GM18517 (cell line): ENCODE data around the gene PDE10A.

Source experiments
- ATAC-seq: cut with Tn5 transposase; IDR thresholded peaks from one replicate; pipeline ENCODE4 v1.9.1; 2021; ENCODE audit warnings: mild to moderate bottlenecking, moderate library complexity; ENCODE audit not compliant: unreplicated experiment

PDE10A gene

GRCh38 chr6:165662749-165663376 is at the start of gene PDE10A:
Gene PDE10A, minus strand, starts transcription at chr6:165663241. Its CDS starts 430 bp downstream, at chr6:165662811.
- no peak for ATAC-seq

GRCh38 chr6:165708985-165709576 is 46.0 kb upstream of the PDE10A start:
- ATAC-seq: no peak

DNA sequence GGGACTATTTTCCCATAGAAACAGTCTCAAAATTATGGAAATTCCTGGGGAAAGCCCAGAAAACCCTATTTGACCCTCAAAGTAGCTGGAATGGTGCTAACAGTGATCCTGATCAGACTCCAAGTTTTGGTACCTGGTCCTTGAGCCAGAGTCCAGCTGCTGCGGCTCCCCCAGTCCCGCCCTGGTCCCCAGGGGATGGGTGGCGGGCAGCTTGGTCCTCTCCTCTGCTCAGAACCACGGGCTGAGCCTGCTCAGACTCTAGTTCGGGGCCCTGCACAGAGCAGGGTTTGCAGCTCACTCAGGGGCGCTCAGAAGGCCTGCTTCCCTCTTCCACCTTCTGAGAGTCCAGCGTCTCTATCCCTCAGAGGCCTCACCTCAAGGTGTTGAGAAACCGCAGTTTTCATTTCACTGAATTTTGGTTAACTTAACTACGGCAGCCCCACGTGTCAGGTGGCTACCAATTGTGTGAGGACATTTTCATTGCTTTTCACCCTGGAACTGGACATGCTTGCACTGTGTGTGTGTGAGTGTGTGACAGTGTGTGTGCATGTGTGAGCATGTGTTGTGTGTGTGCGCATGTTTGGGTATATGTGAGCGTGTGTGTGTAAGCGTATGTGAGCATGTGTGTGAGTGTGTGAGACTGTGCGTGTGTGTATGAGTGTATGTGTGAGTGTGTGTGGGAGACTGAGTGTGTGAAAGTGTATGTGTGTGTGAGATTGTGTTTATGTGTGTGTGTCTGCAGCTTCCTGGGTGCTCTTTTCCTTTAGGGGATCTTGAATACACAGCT is 44.2 kb upstream of the PDE10A start:
- no peak for ATAC-seq

- ATAC-seq: no peak
Measured at GRCh38 chr6:165705941-165706340, 42.9 kb upstream of the PDE10A start.

DNA sequence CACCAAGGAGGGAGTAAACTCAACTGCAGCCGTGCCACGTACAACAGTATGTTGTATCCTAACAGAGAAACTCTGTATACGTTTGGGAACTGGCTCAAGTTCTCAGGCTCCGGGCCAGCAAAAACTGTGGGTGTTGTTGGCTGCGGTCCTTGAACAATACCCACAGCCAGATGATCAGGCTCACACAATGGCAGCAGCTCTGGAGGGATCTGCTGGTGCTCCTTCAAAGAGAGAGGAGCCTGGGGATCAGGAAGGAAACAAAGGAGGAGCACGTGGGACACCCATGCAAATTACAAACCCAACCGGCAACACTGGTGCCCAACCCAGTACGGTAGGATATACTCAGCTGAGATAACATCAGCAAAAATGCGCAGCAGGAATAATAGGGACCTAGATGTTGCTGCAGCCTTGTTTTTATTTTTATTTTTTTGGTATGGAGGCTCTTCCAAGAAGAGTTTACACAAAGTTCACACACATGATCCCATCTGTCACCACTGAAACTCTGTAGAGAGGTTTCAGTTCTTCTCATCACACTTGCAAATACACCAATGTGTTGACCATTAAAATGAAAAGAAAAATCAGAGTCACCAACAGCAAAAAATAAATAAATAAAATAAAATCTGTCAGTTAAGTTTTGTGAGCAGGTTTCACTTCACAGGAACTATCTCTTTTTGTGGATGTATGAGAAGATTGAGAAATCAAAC is 41.2 kb upstream of the PDE10A start:
- peak; percentile 49 for ATAC-seq

DNA sequence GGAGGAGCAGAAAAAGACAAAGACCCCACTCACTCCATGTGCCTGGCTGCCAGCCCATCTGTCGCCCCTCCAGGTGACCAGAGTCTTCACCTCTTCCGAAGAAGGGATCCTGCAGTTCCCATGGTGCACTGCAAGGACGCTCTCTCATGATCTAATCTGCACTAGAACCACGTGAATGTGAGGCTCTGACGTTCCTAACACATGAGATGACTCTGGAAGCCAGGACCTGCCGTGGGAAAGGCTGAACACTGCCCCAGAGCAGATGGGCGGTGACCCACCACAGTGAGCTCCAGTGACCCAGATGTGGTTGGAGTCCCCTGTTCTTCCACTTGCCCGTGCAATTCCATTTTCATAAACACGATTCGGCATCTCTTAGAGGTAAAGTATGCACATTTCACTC is 39.6 kb upstream of the PDE10A start:
- ATAC-seq: no peak

DNA sequence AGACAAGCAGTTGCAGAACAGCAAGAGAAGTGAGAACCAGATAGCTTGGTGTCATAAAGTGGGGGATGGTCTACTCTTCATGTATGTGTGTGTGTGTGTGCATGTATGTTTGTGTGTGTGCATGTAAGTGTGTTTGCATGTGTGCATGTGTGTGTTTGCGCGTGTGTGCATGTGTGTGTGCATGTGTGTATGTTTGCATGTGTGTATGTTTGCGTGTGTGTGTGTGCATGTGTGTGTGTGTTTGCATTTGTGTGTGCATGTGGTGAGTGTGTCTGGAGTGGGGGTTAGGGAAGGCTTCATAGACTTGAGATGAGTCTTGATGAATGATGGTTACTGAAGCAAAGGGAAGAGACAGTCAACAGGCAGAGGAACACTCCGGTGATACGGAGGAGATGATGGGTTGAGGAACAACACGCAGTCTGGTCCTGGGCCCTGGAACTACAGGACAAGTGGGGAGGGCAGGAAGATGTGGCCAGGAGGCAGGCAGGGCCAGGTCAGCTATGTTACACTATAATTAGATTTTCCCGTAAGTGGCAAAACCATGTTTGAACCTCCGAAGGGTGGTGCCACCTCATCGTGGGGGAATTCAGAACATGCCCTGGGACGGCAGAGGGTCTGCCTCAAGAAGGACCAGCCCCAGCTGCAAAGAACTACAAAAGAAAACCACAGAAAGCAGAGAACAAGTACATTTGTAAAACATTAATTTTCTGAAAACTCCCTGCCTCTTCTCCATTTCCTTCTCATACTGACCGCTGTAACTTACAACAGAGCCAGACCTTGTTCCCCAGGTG is 38.7 kb upstream of the PDE10A start:
- ATAC-seq: peak; percentile 61

DNA sequence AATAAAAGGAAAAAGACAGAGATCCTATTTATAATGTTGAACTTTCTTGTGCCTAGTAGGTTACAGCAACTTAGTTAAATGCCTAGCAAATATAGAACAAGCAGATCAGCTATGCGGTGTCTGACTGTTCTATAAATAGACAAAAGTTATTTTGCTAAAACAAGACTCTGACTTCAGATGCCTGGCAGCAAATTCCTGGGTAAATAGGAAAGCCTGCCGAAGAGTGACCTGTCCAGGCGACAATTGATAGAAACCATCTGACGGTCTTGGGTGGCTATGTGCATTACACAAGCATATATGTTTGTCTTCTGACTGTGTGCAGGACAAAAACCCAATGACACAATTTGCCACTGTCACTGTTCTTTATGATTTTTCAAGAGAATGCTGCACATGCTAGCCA is 38.0 kb upstream of the PDE10A start:
- no peak for ATAC-seq

DNA sequence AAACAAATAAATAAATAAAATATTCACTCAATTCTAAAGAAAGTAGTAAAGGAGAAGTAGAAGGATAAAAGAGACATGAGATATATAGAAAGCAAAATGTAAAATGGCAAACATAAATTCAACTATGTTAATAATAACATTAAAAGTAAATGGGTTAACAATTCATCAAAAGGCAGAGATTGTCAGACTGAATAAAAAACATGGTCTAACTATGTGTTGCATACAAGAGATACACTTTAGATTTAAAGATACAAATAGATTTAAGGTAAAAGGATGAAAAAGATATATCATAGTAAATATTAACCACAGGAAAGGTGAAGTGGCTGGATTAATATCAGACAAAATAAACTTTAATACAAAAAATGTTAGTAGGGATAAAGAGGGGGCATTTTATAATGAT is 35.8 kb upstream of the PDE10A start:
- no peak for ATAC-seq

GRCh38 chr6:165697171-165697570 is 34.1 kb upstream of the PDE10A start:
- ATAC-seq: no peak

GRCh38 chr6:165695722-165696515 is 32.9 kb upstream of the PDE10A start:
- no peak for ATAC-seq

GRCh38 chr6:165694296-165694695 is 31.3 kb upstream of the PDE10A start:
- no peak for ATAC-seq

DNA sequence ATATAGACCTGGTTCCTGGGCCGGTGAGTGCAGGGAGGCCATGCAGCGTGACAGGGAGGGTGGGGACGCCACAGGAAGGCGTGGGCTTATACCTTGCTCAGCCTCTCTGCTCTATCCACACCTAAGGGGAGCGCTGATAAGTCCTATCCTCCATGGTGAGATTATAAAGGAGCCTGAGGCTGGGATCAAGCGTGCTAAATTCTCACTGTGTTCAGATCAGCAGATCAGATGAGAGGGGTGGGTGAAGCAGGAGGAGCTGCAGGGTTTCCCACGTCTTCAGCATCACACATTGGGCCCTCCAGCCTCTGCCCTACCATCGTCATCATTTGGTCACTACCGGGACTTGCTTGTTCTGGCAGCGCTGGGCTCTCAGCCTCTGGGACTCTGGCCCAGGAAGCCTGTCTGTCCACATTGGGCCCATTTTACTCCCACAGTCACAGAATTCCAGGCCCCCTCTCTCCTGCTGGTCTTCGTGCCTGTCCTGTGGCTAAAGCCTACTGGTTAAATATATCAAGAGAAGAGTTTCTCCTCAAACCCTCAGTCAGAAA is 29.1 kb upstream of the PDE10A start:
- no peak for ATAC-seq

GRCh38 chr6:165689699-165690098 is 26.7 kb upstream of the PDE10A start:
- no peak for ATAC-seq

DNA sequence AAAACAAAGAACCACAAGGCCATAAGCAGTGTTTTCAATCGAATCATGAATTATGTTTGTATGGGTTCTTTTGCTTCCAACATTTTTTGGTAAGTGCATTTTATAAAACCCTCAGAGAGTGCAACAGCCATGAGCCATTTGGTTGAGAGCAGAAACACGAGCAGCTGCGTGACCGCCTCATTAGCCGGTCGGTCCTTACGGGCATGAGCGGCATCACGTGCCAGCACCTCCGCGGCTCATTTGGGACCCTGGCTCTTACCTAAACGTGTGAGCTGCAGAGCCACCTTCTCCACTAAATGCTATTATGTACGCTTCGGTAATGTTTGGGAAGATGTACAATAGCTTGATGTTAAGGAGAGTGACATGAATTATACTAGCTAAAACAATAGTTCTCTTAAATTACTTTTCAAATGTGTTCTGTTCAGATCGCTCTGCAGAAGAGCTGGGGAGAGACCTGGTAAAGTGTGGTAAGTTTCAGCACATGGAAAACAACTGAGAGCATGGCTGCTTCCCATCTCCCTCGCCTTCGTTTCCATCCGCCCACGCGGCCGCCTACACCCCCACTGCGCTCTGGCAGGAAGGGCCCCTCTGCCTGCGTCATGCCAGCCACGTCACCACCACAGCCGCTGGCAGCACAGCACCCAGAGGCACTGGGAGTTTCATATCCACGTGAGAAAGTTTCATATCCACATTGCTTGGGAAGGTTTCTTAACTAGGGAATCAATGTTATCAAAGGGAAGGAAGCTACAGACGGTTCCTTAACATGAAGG is 23.7 kb upstream of the PDE10A start:
- ATAC-seq: no peak

DNA sequence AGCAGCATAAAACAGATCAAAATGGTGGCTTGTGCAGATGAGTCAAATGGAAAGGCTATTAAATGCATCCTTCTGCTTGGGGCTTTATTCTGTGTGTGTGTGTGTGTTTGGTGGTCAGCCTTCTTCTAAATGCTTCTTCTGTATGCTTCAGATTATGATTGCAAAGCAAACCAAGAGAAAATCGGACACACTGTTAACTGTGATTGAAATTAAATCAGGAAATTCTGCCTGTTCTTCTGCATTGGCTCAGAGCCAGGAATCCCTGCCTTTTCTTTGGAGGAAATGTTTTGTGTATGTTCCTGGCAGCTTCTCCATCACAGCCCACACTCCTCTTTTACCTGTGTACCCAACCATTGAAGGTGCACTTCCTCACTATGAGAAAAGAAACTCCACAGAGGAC is 22.3 kb upstream of the PDE10A start:
- no peak for ATAC-seq

GRCh38 chr6:165684333-165684732 is 21.3 kb upstream of the PDE10A start:
- no peak for ATAC-seq

DNA sequence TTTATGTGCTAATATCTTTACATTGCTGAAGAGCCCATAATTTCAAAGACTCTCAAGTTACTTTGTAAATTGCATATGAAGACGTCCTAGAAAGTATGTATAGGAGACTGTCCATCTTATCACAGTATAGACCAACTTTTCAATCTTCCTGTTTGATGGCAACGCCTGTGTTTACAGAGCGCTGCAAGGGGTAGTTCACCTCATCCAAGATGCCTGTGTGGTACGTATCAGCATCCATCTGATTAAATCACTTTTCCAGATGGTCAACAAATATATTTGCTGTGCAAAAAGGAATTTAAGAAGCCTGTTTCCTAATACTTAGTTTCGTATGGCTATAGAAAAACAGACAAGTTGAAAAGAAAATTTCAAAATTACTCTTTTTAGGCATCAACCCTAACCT is 17.9 kb upstream of the PDE10A start:
- ATAC-seq: no peak

GRCh38 chr6:165679326-165679725 is 16.3 kb upstream of the PDE10A start:
- ATAC-seq: no peak
